Esophagus muscularis mucosa (tissue), 4 donors: ENCODE results near the gene FHL2. TPM values are rescaled to one million over a fixed set of nuclear protein-coding genes. Genes with fewer than 3 reads are reported as not detected.

Experiments
- DNase-seq: peaks from one replicate; pipeline ENCODE4 v3.0.0-alpha.2; 2017; ENCODE audit errors: extremely low spot score
- H3K27ac ChIP-seq, 4 donors: fragments of 200-600 bp; sonication (generic); replicated peaks in 1 of 4; 1 replicate in 3 of 4; 2 replicates in 1 of 4; pipeline ENCODE4 v1.5.1; 2016 to 2019; ENCODE audit warnings: mild to moderate bottlenecking in 1 of 4
- H3K27me3 ChIP-seq, 4 donors: fragments of 200-600 bp; sonication (generic); one replicate each; pipeline versions ENCODE4 v1.5.1 to v1.6.0; 2016 to 2019
- H3K36me3 ChIP-seq, 4 donors: fragments of 200-600 bp; sonication (generic); one replicate each; pipeline ENCODE4 v1.5.1; 2016 to 2019
- H3K4me1 ChIP-seq, 4 donors: fragments of 200-600 bp; sonication (generic); one replicate each; pipeline ENCODE4 v1.5.1; 2016 to 2019
- H3K4me3 ChIP-seq, 4 donors: fragments of 200-600 bp; sonication (generic); 1 replicate in 2 of 4; 2 replicates in 2 of 4; pipeline ENCODE4 v1.5.1; 2016 to 2019; ENCODE audit warnings: mild to moderate bottlenecking in 4 of 4, moderate library complexity in 1 of 4
- H3K9me3 ChIP-seq, 4 donors: fragments of 200-600 bp; sonication (generic); 1 replicate in 3 of 4; 2 replicates in 1 of 4; pipeline ENCODE4 v1.5.1; 2016 to 2019
- CTCF ChIP-seq, 3 experiments: fragments of 200-600 bp in 2 of 3; fragments of 450-650 bp in 1 of 3; sonication (generic) in 2 of 3; IDR thresholded peaks; one replicate each; pipeline ENCODE4 v1.5.1; 2017 to 2019; ENCODE audit warnings: antibody characterized with exemption in 3 of 3, mild to moderate bottlenecking in 2 of 3, moderate library complexity in 1 of 3
- EP300 ChIP-seq: sonication (generic); formaldehyde crosslinking; IDR thresholded peaks from one replicate; pipeline ENCODE4 v1.6.1; 2017; ENCODE audit warnings: antibody characterized with exemption
- POLR2A ChIP-seq: fragments of 450-650 bp; IDR thresholded peaks from one replicate; pipeline ENCODE4 v1.6.1; 2017; ENCODE audit warnings: antibody characterized with exemption, moderate library complexity, mild to moderate bottlenecking, low read depth
- POLR2AphosphoS5 ChIP-seq, 2 donors: sonication (generic); formaldehyde crosslinking; IDR thresholded peaks; one replicate each; pipeline ENCODE4 v1.6.1; 2017; ENCODE audit warnings: antibody characterized with exemption in 2 of 2
- WGBS: methylation state at CpG from one replicate; pipeline ENCODE4 v1.1.5; 2018; 5-methylcytosine and 5-hydroxymethylcytosine counted together
- intact Hi-C: fragments of 100-400 bp; cut with DNase I; formaldehyde crosslinking; loops from one replicate; pipeline ENCODE4 v1.15.1; 2023
- total RNA-seq, 4 donors: library from RNA; depleted of rRNA; stranded (reverse); fragments of >200 nt; gene quantifications; one replicate each; pipeline versions ENCODE4 v1.1.0 to v1.2.1, GENCODE V29; 2016

The FHL2 gene
- total RNA-seq, 4 donors from 2014 or later = 81.8 to 114 (median 87.9) TPM

- Histone ChIP-seq H3K36me3 (peaks cover 0 to 9% (median 0%) of the 10 kb centered on the region in 4 donors), H3K27me3 (no peaks in the 10 kb centered on the region), H3K4me3 (no peak overlapping the region), H3K4me1 (peaks cover 26 to 41% (median 30%) of the 10 kb centered on the region in 4 donors), H3K27ac (no peak overlapping the region), H3K9me3 (no peaks in the 10 kb centered on the region)
- no peak for DNase-seq
- 76% methylated on average over 5 of the region's 5 CpGs for WGBS
- intact Hi-C loops = no loop called here
- TF ChIP-seq POLR2AphosphoS5 (IDR thresholded peaks at IDR 0.05) (no peak), CTCF (IDR thresholded peaks at IDR 0.05) (no peak), EP300 (no peak), POLR2A (no peak)
Measured at GRCh38 chr2:105406221-105406620, 7.4 kb upstream of the FHL2 start.

- TF ChIP-seq POLR2AphosphoS5 (IDR thresholded peaks at IDR 0.05) (no peak), POLR2A (no peak), CTCF (IDR thresholded peaks at IDR 0.05) (no peak), EP300 (no peak)
- H3K27me3 ChIP-seq = no peaks in the 10 kb centered on the region
- intact Hi-C loops = no loop called here
- 87% methylated on average over 4 of the region's 4 CpGs for WGBS
- DNase-seq = no peak
- H3K9me3 ChIP-seq = no peaks in the 10 kb centered on the region
- peaks cover 22 to 34% (median 23%) of the 10 kb centered on the region in 4 donors for H3K4me1 ChIP-seq
- H3K4me3 ChIP-seq = no peak overlapping the region
- no peak overlapping the region for H3K27ac ChIP-seq
- peaks cover 0 to 9% (median 0%) of the 10 kb centered on the region in 4 donors for H3K36me3 ChIP-seq
Measured at GRCh38 chr2:105405291-105405690, 6.4 kb upstream of the FHL2 start.

- intact Hi-C loops = no loop called here
- Histone ChIP-seq H3K4me1 (peaks cover 16 to 28% (median 17%) of the 10 kb centered on the region in 4 donors), H3K27me3 (no peaks in the 10 kb centered on the region), H3K4me3 (no peak overlapping the region), H3K36me3 (peaks cover 0 to 9% (median 0%) of the 10 kb centered on the region in 4 donors), H3K9me3 (no peaks in the 10 kb centered on the region), H3K27ac (no peak overlapping the region)
- DNase-seq = no peak
- 81% methylated on average over 3 of the region's 3 CpGs for WGBS
- no peak for TF ChIP-seq POLR2A
- no peak for TF ChIP-seq EP300
- no peak for TF ChIP-seq CTCF (IDR thresholded peaks at IDR 0.05)
- TF ChIP-seq POLR2AphosphoS5 (IDR thresholded peaks at IDR 0.05) = no peak
Measured at GRCh38 chr2:105404736-105405135, 5.9 kb upstream of the FHL2 start.

- TF ChIP-seq POLR2AphosphoS5 (IDR thresholded peaks at IDR 0.05) (peak in 1 of 2 donors; percentile 36), POLR2A (no peak), EP300 (no peak), CTCF (IDR thresholded peaks at IDR 0.05) (no peak)
- 65% methylated on average over 13 of the region's 14 CpGs for WGBS
- Histone ChIP-seq H3K4me3 (no peak overlapping the region), H3K4me1 (peaks cover 12 to 26% (median 15%) of the 10 kb centered on the region in 4 donors), H3K27me3 (peaks cover 0 to 5% (median 0%) of the 10 kb centered on the region in 4 donors), H3K9me3 (no peaks in the 10 kb centered on the region), H3K27ac (peak overlapping the region in 1 of 4 donors; percentile 2), H3K36me3 (peaks cover 0 to 7% (median 0%) of the 10 kb centered on the region in 4 donors)
- DNase-seq = no peak
- intact Hi-C loops = no loop called here
Measured at GRCh38 chr2:105403783-105404698, 5.2 kb upstream of the FHL2 start.
